Activated B cell treated with CpG ODN at 0.5 μM for 24 hours (primary cell): Measurements from ENCODE around the gene TASP1. TPM values are rescaled to one million over a fixed set of nuclear protein-coding genes. Genes with fewer than 3 reads are reported as not detected.

ENCODE experiments used
- ATAC-seq: fragments of 200-7000 bp; cut with Tn5 transposase; one replicate; pipeline ENCODE4 v1.10.0; 2021; ENCODE audit warnings: low read depth, mild to moderate bottlenecking, moderate library complexity
- CTCF ChIA-PET: fragments of 350-600 bp; sonication (Branson Sonifier 250); formaldehyde crosslinking; loops from one replicate; lab custom pipeline; 2021; ENCODE audit warnings: antibody characterized with exemption; lab: Charles Lee
- POLR2A ChIA-PET: fragments of 350-600 bp; sonication (Branson Sonifier 250); formaldehyde crosslinking; loops from one replicate; lab custom pipeline; 2021; ENCODE audit warnings: antibody characterized with exemption; lab: Charles Lee
- DNase-seq: peaks from one replicate; pipeline ENCODE4 v3.0.0; 2022
- H3K27ac Mint-ChIP-seq: one replicate; pipeline ENCODE4 v1.8.0; 2020; ENCODE audit warnings: mixed read lengths
- H3K27me3 Mint-ChIP-seq: one replicate; pipeline ENCODE4 v1.8.0; 2021; ENCODE audit warnings: mixed read lengths
- H3K36me3 Mint-ChIP-seq: one replicate; pipeline ENCODE4 v1.8.0; 2021; ENCODE audit warnings: low read depth, mixed read lengths
- H3K4me1 Mint-ChIP-seq: one replicate; pipeline ENCODE4 v1.8.0; 2021; ENCODE audit warnings: mixed read lengths
- H3K4me3 Mint-ChIP-seq: one replicate; pipeline ENCODE4 v1.8.0; 2020; ENCODE audit warnings: mild to moderate bottlenecking, mixed read lengths
- H3K9me3 Mint-ChIP-seq: one replicate; pipeline ENCODE4 v1.8.0; 2020; ENCODE audit warnings: mixed read lengths
- CTCF ChIP-seq: fragments of 200-600 bp; IDR thresholded peaks from one replicate; pipeline ENCODE4 v1.8.0; 2022; ENCODE audit warnings: antibody characterized with exemption, mild to moderate bottlenecking
- intact Hi-C: fragments of 100-400 bp; cut with micrococcal nuclease; formaldehyde crosslinking; loops from one replicate; pipeline ENCODE4 v1.15.1; 2024
- total RNA-seq: library from RNA; stranded (reverse); gene quantifications from 2 replicates; pipeline ENCODE4 v1.2.3, GENCODE V29; 2022

Gene TASP1
- total RNA-seq, 1 donor from 2014 or later: 20.6 TPM

GRCh38 chr20:13397300-13397724, 241.4 kb downstream of the TASP1 start:
- Mint-ChIP-seq H3K27ac (no peak overlapping the region), H3K36me3 (peaks cover 15% of the 10 kb centered on the region), H3K4me3 (no peak overlapping the region), H3K27me3 (no peaks in the 10 kb centered on the region), H3K9me3 (no peaks in the 10 kb centered on the region), H3K4me1 (no peaks in the 10 kb centered on the region)
- DNase-seq (no peak), ATAC-seq (no peak)
- intact Hi-C loops: no loop called here
- CTCF ChIA-PET: no interaction called here
- POLR2A ChIA-PET: no interaction called here
- no peak for TF ChIP-seq CTCF

GRCh38 chr20:13396826-13397225, 241.9 kb downstream of the TASP1 start:
- DNase-seq (no peak), ATAC-seq (no peak)
- Mint-ChIP-seq H3K4me1 (no peaks in the 10 kb centered on the region), H3K27ac (no peak overlapping the region), H3K4me3 (no peak overlapping the region), H3K27me3 (no peaks in the 10 kb centered on the region), H3K36me3 (peaks cover 19% of the 10 kb centered on the region), H3K9me3 (no peaks in the 10 kb centered on the region)
- intact Hi-C loops: no loop called here
- no peak for TF ChIP-seq CTCF
- POLR2A ChIA-PET: no interaction called here
- CTCF ChIA-PET: no interaction called here

GRCh38 chr20:13396022-13396421, 242.7 kb downstream of the TASP1 start:
- Mint-ChIP-seq H3K9me3 (no peaks in the 10 kb centered on the region), H3K4me1 (no peaks in the 10 kb centered on the region), H3K4me3 (no peak overlapping the region), H3K36me3 (peaks cover 25% of the 10 kb centered on the region), H3K27ac (no peak overlapping the region), H3K27me3 (no peaks in the 10 kb centered on the region)
- DNase-seq (no peak), ATAC-seq (no peak)
- ChIA-PET POLR2A (no interaction called here), CTCF (no interaction called here)
- intact Hi-C loops: no loop called here
- TF ChIP-seq CTCF: no peak

GRCh38 chr20:13395232-13395631, 243.5 kb downstream of the TASP1 start:
- Mint-ChIP-seq H3K27ac (no peak overlapping the region), H3K36me3 (peaks cover 33% of the 10 kb centered on the region), H3K4me1 (no peaks in the 10 kb centered on the region), H3K9me3 (no peaks in the 10 kb centered on the region), H3K4me3 (no peak overlapping the region), H3K27me3 (no peaks in the 10 kb centered on the region)
- POLR2A ChIA-PET: no interaction called here
- ATAC-seq: no peak
- TF ChIP-seq CTCF: no peak
- DNase-seq: no peak
- intact Hi-C loops: no loop called here
- CTCF ChIA-PET: no interaction called here

- Mint-ChIP-seq H3K27me3 (no peaks in the 10 kb centered on the region), H3K4me3 (no peak overlapping the region), H3K9me3 (peaks cover 2% of the 10 kb centered on the region), H3K36me3 (peaks cover 54% of the 10 kb centered on the region), H3K4me1 (no peaks in the 10 kb centered on the region), H3K27ac (no peak overlapping the region)
- CTCF ChIA-PET: no interaction called here
- ATAC-seq (no peak), DNase-seq (no peak)
- POLR2A ChIA-PET: no interaction called here
- intact Hi-C loops: no loop called here
- no peak for TF ChIP-seq CTCF
These were observed 246.3 kb downstream of the TASP1 start for GRCh38 chr20:13392391-13392790.
